Muscle of arm (tissue), 12 donors: ENCODE data around the gene UMPS. TPM values are rescaled to one million over a fixed set of nuclear protein-coding genes. Genes with fewer than 3 reads are reported as not detected.
"Not testable (repeated sequence)": the region's sequence is repeated elsewhere in the genome, so short reads cannot be mapped to it uniquely, and the experiment has no call there.

ENCODE experiments used
- DNase-seq: peaks from one replicate; pipeline ENCODE4 v3.0.0-alpha.2; 2013
- polyA plus RNA-seq, 12 donors: library from polyadenylated mRNA; unstranded; fragments of 120-200 nt; gene quantifications; one replicate each; pipeline ENCODE4 v1.2.1, GENCODE V29; 2013; ENCODE audit not compliant: insufficient read length in 12 of 12

UMPS gene
- polyA plus RNA-seq, 12 donors = 16.3 to 27.7 (median 21.2) TPM; not detected in 1

DNA sequence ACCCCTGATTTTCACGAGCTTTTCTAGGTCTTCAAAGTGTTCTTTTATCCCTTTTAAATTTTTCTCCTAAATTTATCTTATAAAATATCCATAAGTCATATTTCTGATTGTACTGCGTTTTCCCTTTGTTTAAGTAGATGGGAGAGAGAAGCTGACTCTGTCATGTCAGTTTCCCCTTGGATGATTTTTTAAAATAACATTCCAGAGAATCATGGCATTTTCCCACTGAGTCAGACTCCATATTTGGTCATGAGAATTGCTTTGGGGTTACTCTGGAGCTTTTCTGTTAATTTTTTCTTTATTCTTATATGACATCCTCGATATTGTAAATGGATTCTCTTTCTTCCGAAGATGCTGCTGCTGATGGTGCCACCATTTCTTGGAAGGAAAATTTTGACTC lies 28.6 kb upstream of the UMPS start:
- no peak for DNase-seq

DNA sequence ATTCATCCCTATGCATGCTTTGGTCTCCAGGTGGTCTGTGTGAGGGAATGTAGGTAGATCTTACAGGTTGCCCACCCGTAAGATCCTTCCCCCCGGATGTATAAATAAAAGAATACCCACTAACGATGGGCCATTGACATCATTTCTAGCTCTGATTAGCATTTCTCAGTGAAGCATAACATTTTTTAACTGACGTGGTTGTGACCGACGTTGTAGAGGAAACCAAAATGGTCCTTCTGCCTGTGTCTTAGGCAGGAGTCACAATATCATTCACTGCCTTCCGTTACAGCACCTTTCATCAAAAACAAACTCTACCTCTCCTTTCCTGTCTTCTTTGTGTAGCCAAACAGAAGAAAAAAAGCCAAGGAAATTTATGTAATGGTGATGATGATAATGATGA lies 27.3 kb upstream of the UMPS start:
- no peak for DNase-seq

GRCh38 chr3:124705552-124705951 lies 24.7 kb upstream of the UMPS start:
- DNase-seq = no peak

DNA sequence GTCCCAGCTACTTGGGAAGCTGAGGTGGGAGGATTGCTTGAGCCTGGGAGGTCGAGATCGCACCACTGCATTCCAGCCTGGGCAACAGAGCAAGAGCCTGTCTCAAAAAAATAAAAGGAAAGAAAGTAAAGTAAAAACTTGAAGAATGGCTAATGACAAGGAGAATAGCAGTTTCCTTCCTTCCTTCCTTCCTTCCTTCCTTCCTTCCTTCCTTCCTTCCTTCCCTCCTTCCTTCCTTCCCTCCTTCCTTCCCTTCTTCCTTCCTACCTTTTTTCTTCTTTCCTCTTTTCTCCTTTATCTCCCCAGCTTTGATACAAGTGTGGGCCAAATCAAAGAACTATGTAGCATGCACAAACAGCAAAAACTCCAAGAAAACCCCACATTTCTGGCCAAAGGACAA lies 23.0 kb upstream of the UMPS start:
- not testable (repeated sequence) for DNase-seq

DNA sequence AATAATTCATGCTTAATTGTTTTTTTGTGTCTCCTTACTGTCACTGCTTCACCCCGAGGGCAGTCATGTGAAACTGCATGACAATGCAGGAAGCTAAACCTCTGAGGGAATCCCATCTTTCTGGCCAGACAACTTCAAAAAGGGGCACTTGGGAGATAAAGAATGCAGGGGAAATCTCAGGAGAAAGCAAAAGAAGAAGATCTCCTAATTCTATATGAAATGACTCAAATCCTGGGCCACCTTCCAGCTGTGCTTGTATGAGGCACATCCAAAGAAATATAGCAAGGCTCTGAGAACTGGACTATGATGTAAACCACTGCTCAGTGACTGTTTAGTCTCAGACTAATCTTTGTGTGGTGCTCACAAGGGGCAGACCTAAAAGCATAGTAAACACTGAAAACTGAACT lies 22.6 kb upstream of the UMPS start:
- DNase-seq = peak; percentile 49

DNA sequence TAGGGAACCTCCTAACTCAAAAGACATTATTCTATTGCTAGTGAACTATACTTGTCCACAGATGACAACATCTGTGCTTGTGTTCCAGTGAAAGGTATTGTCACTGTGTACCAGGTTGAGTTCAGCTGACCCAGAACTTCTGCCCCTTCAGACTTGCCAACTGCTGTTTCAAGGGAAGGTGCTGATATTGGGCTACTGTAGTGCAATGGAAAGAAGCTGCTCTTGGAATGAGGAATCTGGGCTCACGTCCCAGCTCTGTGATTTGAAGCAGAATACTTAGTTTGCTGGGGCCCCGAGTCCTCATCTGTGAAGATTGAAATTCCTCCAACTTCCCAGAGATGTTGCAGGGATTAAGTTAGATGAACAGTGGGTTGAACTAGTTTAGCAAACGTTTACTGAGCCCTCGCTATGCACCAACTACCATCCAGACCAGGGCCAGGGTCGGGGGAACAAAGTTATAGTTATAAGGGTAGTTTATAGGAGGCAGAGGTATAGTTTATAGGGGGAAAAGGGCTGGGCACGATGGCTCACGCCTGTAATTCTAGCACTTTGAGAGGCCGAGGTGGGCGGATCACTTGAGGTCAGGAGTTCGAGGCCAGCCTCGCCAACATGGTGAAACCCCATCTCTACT lies 15.9 kb upstream of the UMPS start:
- DNase-seq = peak; percentile 35

GRCh38 chr3:124722589-124722988 lies 7.7 kb upstream of the UMPS start:
- DNase-seq = no peak

DNA sequence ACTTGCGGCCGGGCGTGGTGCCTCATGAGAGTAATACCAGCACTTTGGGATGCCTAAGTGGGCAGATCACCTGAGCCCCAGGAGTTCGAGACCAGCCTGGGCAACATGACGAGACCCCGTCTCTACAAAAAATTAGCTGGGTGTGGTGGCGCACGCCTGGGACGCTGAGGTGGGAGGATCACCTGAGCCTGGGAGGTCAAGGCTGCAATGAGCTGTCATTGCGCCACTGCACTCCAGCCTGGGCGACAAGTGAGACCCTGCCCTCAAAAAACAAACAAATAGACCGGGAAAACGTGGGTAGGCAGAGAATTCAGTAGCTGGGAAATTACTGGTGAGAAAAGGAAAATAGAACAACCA lies 667 bp downstream of the UMPS start:
- DNase-seq = no peak

DNA sequence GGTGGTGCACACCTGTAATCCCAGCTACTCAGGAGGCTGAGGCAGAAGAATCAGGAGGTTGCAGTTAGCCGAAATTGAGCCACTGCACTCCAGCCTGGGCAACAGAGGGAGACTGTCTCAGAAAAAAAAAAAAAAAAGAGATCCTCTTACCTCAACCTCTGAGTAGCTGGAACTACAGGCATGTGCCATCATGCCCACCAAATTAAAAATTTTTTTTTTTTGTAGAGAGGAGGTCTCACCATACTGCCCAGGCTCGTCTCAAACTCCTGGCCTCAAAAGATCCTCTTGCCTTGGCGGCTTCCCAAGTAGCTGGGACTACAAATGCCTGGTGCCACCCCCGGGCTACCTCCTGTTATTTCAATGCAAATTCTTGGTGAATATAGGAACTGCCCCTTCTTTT lies 1.5 kb downstream of the UMPS start:
- no peak for DNase-seq

DNA sequence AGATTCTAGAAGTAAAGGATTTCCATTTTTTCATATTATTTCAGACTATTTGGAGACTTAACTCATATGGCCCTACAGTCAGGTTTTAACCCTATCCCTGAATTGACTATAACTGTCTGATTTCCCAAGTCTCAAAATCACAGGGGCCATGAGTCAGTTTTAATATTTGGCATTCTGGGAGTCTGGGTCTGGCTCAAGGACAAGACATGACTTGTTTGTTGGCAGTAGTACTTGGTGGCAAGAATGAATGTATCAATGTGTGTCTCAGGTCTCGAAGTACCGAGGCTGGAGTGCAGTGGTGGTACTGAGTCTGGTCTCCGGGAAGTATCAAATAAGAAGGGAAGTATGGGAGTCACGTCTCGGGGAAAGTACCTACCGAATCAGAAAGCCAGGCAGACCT lies 10.8 kb downstream of the UMPS start:
- no peak for DNase-seq

DNA sequence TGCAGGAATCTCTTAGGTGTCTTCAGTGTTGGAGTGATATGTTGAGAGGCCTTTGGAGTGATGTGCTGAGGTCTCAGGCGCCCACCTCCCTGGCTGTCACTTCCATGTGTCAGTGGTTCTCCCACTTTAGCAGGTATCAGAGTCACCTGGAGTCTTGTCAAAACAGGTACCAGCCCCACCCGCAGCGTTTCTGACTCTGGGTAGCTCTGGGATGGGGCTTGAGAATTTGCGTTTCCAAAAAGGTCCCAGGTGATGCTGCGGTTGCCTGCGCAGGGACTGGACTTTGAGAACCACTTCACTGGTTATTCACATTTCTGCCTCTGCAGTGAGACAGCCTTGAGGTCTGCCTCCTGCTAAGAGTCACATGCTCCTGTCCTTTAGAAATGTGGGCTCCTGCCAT lies 15.5 kb downstream of the UMPS start:
- no peak for DNase-seq

DNA sequence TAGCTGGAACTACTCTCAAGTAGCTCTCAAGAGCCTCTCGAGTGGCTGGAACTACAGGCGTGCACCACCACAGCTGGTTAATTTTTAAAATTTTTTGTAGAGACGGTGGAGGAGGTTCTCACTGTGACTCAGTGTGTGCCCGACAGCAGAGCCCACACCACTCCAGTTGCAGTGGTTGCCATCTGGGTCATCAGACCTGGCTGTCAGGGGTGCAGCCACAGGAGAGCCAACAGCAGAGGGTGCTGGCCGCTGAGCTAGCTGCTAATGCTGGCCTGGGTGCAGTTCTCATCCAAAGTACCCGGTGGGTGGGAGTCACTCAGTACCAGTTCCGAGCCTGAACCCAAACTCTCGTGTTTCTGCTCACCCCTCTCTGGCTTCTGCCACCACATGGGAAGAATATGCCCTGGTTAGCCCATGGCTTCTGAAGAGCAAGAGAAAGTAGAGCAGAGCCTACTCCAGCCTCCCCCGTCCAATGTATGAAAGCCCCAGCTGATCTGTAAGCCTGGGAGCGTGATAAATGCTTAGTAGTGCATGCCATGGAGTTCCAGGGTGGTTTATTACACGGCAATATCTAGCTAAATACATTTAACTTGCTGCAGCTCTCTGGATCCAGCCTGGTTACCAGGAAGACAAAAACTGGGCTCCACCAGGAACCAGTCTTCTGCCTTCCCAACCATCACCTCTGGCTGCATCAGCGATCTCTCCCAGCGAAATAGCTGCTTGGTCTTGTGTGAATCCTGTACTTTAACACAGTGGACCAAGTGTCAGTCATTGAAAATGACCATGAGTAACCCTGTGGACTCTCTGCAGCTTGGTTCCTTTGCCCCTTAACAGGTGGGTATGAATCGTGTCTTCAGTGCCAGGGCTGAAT lies 17.1 kb downstream of the UMPS start:
- DNase-seq = no peak

- no peak for DNase-seq
These were observed 18.4 kb downstream of the UMPS start for GRCh38 chr3:124748560-124749198.

DNA sequence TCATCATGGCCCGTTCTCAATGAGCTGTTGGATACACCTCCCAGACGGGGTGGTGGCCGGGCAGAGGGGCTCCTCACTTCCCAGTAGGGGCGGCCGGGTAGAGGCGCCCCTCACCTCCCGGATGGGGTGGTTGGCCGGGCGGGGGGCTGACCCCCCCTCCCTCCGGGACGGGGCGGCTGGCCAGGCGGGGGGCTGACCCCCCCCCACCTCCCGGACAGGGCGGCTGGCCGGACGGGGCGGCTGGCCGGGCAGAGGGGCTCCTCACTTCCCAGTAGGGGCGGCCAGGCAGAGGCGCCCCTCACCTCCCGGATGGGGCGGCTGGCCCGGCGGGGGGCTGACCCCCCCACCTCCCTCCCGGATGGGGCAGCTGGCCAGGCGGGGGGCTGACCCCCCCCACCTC lies 19.6 kb downstream of the UMPS start:
- DNase-seq = not testable (repeated sequence)

- no peak for DNase-seq
These were observed 21.2 kb downstream of the UMPS start for GRCh38 chr3:124751501-124751900.

DNA sequence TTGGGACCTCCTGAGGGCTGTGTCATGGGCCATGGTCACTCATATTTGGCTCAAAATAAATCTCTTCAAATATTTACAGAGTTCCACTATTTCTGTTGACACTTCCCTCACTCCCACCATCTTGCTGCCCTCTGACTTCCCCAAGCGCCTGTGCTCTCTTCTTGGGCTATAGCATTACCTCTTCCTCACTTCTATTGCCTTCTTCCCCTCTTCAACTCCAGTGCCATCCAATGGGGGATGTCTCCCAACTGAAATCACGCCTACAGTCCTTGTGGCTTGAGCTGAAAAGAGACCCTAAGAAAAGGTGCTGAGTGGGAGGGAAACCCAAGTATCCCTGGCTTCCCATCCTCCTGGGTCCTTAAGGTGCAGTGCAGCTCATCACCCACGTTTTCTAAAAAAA lies 21.8 kb downstream of the UMPS start:
- DNase-seq = no peak

- DNase-seq = not testable (repeated sequence)
These were observed 27.7 kb downstream of the UMPS start for GRCh38 chr3:124757926-124758325.

DNA sequence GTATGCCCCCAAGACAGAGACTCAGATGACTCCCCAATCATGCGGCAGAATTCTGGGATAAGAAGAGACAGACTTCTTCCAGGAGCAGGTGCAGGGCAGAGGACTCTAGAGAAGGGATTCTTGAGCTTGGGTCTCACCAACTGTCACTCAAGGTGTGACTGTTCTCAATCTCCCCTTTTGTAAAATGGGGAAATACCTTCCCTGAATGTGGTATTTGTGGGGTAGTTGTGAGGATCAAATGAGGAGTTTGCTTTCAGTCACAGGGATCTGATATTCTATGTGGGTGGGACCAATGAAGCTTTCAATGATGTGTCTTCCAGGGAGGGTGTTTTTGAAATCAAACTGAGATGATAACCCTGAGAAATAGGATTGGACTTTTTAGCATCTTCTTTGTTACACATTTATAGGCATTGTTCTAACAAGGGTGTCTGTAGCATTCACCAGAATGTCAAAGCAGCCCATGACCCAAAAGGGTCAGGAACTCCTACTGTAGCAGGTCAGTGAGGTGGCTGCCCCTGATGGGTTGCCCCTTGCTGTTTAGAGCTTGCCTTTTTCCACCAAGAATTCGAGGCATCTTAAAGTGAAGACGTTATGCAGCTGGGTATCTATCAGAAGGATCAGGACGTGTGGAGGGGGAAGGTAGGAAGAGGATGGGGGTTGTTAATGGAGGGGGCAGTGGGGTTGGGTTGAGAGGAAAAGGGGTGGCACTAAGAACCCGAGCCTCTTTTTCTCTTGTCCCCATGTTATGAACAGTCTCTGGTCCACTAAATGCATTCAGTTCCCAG lies 28.8 kb downstream of the UMPS start:
- no peak for DNase-seq

GRCh38 chr3:124759666-124760401 lies 29.6 kb downstream of the UMPS start:
- DNase-seq = no peak

GRCh38 chr3:124760601-124761000 lies 30.3 kb downstream of the UMPS start:
- DNase-seq = no peak

DNA sequence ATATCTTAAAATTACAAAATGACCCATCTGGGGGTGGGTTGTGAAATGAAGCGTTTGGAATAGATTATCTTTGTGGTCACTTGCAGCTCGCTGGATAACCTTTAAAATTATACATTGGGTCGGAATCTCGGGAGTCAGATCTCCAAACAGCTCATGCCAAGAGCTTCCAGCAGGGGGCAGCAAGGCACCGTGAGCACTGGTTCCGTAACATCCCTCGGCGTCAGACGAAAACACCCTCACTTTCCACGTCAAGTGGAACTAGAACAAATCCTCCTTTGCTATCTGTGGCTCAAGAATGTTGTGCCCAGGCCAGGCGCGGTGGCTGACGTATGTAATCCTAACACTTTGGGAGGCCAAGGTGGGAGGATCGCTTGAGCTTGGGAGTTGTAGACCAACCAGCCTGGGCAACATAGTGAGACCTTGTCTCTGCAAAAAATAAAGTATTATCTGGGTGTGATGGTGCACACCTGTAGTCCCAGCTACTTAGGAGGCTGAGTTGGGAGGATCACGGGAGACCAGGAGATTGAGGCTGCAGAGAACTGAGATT lies 31.1 kb downstream of the UMPS start:
- DNase-seq = peak; percentile 88
